Measurements from ENCODE around the gene URAD. TPM values are rescaled to one million over a fixed set of nuclear protein-coding genes. Genes with fewer than 3 reads are reported as not detected.
A peak's percentile ranks its signal among the peaks of the same experiment; 100 is the strongest.
"Not testable (repeated sequence)": the region's sequence is repeated elsewhere in the genome, so short reads cannot be mapped to it uniquely, and the experiment has no call there.

The URAD gene, protein sequence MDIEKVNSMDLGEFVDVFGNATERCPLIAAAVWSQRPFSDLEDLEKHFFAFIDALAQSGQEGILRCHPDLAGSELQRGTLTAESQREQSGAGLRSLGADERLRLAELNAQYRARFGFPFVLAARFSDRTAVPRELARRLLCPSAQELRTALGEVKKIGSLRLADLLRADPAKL
- not detected for total RNA-seq

GRCh38 chr13:27988520-27988919 lies at the start of gene URAD:
Gene URAD, minus strand, starts transcription at chr13:27988693. Its CDS starts 56 bp downstream, at chr13:27988637.
- DNase-seq (ENCODE audit: low spot score): no peak

GRCh38 chr13:28037399-28037798 lies 48.9 kb upstream of the URAD start:
- DNase-seq (ENCODE audit: low spot score): no peak

- DNase-seq (ENCODE audit: low spot score): no peak
Measured at GRCh38 chr13:28035146-28035782, 46.8 kb upstream of the URAD start.

- no peak for DNase-seq (ENCODE audit: low spot score)
Measured at GRCh38 chr13:28033894-28034655, 45.6 kb upstream of the URAD start.

- DNase-seq (ENCODE audit: low spot score): not testable (repeated sequence)
Measured at GRCh38 chr13:28032438-28032837, 43.9 kb upstream of the URAD start.

- no peak for DNase-seq (ENCODE audit: low spot score)
Measured at GRCh38 chr13:28031896-28032288, 43.4 kb upstream of the URAD start.

- DNase-seq (ENCODE audit: low spot score): peak; percentile 27
Measured at GRCh38 chr13:28031220-28031895, 42.9 kb upstream of the URAD start.

DNA sequence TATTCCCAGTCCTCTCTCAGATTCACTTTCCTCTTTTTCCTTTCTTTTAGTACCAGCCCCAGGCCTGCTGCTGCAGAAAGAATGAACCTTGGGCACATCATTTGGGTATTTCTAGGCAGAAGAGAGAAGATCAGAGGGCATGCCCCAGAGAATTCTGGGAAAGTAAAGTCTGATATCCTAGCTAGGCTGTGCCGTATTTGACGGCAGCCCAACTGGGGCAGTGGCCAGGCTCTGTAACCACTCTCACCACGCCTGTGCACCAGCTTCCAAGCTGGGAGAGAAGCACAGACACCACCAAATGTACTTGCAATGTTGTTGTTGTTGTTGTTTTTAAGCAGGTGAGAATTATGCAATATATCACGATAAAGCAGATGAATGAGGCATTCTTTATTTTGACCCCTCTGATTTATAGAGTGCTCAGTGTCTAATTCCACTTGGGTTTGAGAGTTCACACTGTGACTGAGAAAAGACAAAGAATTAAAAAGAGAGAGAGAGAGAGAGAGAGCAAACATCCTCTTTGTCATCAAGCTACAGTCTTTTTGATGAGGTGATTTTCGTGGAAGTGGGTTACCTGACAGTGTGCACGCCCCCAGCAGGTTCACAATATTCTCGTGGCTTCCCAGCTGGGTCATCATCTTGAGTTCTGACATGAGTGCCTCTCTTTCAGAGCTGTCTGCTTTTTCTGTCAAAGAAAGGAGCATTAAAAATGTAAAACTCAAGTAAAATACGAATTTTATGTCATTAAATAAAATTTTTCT lies 39.3 kb upstream of the URAD start:
- no peak for DNase-seq (ENCODE audit: low spot score)

DNA sequence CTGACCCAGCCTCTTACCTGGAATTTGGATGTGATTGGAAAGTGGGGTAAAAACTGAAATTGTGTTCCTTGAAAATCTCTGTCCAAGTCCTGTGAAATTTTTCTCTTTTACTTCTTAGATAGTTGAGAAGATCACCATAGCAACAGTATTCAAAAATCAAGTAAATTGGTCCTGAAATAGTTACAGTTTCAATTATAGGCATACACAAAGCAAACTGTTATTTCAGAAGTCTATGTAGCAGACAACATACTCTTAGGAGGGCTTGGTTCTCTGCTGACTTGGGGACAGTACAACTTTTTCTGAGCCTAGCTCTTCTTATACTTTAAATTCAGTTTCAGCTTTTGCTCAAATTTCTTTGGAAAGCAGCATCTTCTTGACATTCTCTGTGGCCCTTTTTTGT lies 38.6 kb upstream of the URAD start:
- DNase-seq (ENCODE audit: low spot score): no peak

DNA sequence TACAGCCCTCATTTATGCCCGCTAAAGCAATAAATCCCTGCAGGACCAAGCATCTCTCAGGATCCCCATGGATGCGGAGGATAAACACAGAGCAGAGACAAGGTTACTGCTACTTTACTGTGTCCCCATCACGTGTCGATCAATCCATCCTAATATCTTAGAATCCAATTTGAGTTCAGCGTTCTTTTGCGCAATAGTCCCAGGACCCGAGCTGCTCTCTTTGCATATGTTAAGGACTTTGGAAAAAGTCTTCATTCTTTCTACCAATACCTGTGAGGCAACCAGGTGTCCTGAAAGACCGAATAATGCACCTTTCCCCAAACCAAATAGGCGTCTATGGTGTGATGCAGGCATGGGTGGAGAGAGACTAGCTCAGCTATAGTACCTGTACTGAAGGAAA lies 38.0 kb upstream of the URAD start:
- no peak for DNase-seq (ENCODE audit: low spot score)

DNA sequence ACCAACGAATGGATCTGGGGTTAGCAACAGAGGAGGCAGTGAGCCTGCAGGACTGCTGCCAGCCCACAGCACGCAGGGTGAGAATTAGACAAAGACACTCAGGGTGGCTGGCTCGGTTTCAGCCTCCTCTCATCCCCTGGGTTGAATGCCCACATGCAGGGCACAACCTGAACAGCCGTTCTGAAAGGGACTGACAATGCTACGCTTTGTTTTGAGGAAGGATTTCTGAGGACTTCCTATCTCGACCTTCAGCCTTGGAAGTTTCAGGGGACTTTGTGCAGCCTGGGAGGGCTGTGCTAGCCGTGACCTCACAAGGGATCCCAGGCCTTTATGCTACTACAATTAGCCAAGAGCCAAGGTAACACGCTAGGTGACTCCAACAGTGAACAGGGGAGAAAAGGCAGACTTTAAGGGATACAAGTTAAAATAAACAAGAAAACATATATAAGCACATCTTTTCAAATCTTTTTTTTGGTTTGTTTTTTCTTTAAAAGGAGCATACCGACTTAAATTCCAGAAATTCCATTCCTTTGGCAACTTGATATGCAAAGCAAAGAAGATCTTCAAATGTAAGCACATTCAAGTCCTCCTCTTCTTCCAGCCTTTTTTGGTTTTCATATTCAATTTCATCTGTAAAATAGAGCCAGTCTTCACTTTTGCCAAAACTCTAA lies 34.5 kb upstream of the URAD start:
- DNase-seq (ENCODE audit: low spot score): no peak

DNA sequence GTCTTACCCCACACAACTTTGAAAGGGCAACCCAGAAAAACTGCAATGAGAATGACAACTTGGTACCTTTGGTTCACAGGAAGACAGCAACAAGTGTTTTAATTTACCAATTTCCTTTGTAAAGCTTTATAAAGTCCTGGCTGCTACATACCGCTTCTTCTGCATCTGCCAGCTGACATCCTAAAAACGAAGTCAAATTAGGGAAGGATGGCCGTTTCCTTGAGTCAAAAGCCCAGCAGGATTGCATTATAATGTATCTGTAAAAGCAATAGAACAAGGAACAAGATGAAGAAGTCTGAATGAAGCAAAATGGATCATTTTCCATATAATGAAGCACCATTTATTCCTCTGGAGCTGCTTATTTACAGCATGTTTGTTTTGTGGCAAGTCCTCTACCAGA lies 25.8 kb upstream of the URAD start:
- DNase-seq (ENCODE audit: low spot score): no peak

DNA sequence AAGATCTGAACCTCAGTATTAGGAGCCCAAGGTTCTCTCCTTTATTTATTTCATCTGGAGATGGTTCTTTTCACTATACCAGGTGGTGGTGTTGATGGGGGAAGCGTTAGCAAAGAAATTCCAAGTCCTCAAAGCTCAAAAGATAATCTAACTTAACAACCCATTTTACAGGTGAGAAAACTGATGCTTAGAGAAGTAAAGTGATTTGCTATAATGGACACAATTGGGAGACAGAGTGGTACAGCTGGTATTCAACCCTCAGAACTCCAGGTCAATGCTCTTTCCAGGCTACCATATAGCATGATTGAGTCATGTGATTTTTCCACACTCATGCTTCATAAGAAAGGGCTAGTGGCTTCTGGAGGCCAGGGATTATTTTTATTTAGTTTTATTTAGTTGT lies 25.0 kb upstream of the URAD start:
- no peak for DNase-seq (ENCODE audit: low spot score)

DNA sequence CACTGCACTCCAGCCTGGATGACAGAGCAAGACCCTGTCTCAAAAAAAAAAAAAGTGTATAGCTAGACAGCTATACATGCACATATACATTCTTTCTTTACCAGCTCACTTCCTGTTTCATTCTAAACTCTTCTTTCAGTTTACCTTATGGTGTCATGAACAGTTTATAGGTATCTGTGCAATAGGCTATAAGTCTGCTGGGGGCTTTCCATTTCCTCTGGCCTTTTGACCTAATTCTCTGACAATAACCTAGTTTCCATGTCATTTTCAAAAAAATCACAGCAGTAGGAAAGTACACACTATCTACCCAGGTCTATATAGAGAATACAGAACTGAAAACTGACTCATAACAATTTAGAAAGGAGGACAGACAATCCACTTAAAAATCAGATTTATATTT lies 24.4 kb upstream of the URAD start:
- no peak for DNase-seq (ENCODE audit: low spot score)

DNA sequence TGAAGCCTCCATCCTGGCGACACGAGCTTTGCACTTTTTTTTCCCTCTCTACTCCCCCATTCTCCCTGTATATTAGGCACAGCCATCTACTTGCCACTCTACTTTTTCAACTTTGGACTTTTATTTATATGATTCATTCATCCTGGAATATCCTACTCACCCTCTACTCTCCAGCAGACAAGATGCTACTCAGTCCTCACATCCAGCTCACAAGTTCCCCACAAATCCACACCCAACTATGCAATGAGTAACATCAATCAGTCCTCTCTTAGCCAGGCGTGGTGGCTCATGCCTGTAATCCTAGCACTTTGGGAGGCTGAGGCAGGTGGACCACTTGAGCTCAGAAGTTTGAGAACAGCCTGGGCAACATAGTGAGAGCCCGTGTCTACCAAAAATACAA lies 23.9 kb upstream of the URAD start:
- no peak for DNase-seq (ENCODE audit: low spot score)

DNA sequence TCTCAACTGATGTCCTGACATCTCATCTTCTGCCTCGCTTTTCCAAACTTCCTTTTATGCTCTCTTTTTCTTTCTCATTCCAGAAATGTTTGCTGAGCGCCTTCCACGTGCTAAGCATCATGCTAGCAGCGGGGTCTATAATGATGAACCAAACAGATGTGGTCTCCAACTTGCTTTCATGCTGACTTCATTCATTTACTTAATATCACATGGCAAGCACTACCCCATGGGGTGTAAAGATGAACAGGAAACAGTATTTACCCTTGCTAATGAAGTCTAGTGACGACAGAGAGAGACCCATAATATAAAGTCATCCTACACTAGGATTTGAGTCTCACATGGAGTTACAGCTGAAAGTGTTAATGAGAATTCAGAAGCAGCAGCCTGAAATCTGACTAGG lies 21.6 kb upstream of the URAD start:
- no peak for DNase-seq (ENCODE audit: low spot score)

- not testable (repeated sequence) for DNase-seq (ENCODE audit: low spot score)
Measured at GRCh38 chr13:28005016-28005415, 16.5 kb upstream of the URAD start.

- DNase-seq (ENCODE audit: low spot score): no peak
Measured at GRCh38 chr13:28002886-28003698, 14.6 kb upstream of the URAD start.

GRCh38 chr13:28001837-28002473 lies 13.5 kb upstream of the URAD start:
- no peak for DNase-seq (ENCODE audit: low spot score)

DNA sequence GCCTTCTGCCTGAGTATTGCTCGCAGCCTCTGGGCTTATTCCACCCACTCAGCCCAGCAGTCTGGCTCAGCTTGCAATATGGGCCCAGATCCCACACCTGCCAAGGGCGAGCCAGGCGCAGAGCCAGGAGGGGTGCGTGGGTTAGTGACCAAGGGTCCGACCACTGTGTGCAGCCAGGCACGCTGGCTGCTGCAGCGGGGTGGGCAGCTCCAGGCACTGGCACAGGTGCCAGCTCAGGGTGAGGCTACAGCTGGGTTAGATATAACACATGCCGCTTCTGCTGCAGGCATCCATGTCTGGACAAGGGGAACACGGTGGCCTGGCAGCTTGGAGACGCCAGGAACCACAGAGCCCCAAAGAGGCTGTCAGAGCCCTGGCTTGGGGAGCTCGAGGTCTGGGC lies 12.6 kb upstream of the URAD start:
- DNase-seq (ENCODE audit: low spot score): no peak

Data from mucosa of gallbladder (tissue), 1 donor.